H9 (cell line): ENCODE measurements around the gene IL13RA2. TPM values are rescaled to one million over a fixed set of nuclear protein-coding genes. Genes with fewer than 3 reads are reported as not detected.

Experiments used
- DNase-seq: peaks from one replicate; pipeline ENCODE4 v3.0.0-alpha.2; 2017
- H2AFZ ChIP-seq: one replicate; pipeline ENCODE4 v1.6.1; 2013; ENCODE audit warnings: mild to moderate bottlenecking, low read length, control low read depth, moderate library complexity
- H2AK5ac ChIP-seq: 2 replicates; pipeline ENCODE4 v1.6.1; 2013; ENCODE audit warnings: low read length, control low read depth, mixed read lengths; ENCODE audit not compliant: insufficient read length
- H2BK120ac ChIP-seq: one replicate; pipeline ENCODE4 v1.6.1; 2013; ENCODE audit warnings: low read depth, mild to moderate bottlenecking, low read length, control low read depth, inconsistent platforms; ENCODE audit not compliant: poor library complexity, severe bottlenecking
- H2BK12ac ChIP-seq: 2 replicates; pipeline ENCODE4 v1.6.1; 2013; ENCODE audit warnings: low read length, control low read depth, mixed read lengths, low read depth; ENCODE audit not compliant: insufficient read length
- H2BK15ac ChIP-seq: 2 replicates; pipeline ENCODE4 v1.6.1; 2013; ENCODE audit warnings: low read depth, low read length, control low read depth
- H2BK20ac ChIP-seq: one replicate; pipeline ENCODE4 v1.6.1; 2013; ENCODE audit warnings: low read depth, mild to moderate bottlenecking, low read length, control low read depth, inconsistent platforms; ENCODE audit not compliant: poor library complexity, severe bottlenecking
- H2BK5ac ChIP-seq: 2 replicates; pipeline ENCODE4 v1.6.1; 2013; ENCODE audit warnings: low read length, control low read depth, mixed read lengths; ENCODE audit not compliant: insufficient read length
- H3K14ac ChIP-seq: 2 replicates; pipeline ENCODE4 v1.6.1; 2013; ENCODE audit warnings: low read length, control low read depth; ENCODE audit not compliant: insufficient read depth
- H3K18ac ChIP-seq: 2 replicates; pipeline ENCODE4 v1.6.1; 2013; ENCODE audit warnings: low read depth, mild to moderate bottlenecking, mixed read lengths, low read length, control low read depth; ENCODE audit not compliant: insufficient read length
- H3K23ac ChIP-seq: 2 replicates; pipeline ENCODE4 v1.6.1; 2013; ENCODE audit warnings: low read length, control low read depth, mixed read lengths, low read depth; ENCODE audit not compliant: insufficient read length
- H3K23me2 ChIP-seq: 2 replicates; pipeline ENCODE4 v1.6.1; 2013; ENCODE audit warnings: low read depth, mild to moderate bottlenecking, mixed read lengths, low read length, control low read depth; ENCODE audit not compliant: insufficient read length, poor library complexity, severe bottlenecking
- H3K27ac ChIP-seq: 2 replicates; pipeline ENCODE4 v1.5.1; 2013; ENCODE audit warnings: low read length, control low read depth, mixed read lengths, low read depth; ENCODE audit not compliant: insufficient read length
- H3K27me3 ChIP-seq: 2 replicates; pipeline ENCODE4 v1.6.1; 2013; ENCODE audit warnings: low read length, control low read depth, inconsistent platforms; ENCODE audit not compliant: insufficient read depth
- H3K4ac ChIP-seq: 2 replicates; pipeline ENCODE4 v1.6.1; 2013; ENCODE audit warnings: low read depth, mild to moderate bottlenecking, control low read depth, inconsistent platforms, low read length, moderate library complexity
- H3K4me1 ChIP-seq: 2 replicates; pipeline ENCODE4 v1.6.1; 2013; ENCODE audit warnings: low read length, control low read depth, inconsistent platforms; ENCODE audit not compliant: insufficient read depth
- H3K4me2 ChIP-seq: 2 replicates; pipeline ENCODE4 v1.6.1; 2013; ENCODE audit warnings: low read length, control low read depth, mixed read lengths; ENCODE audit not compliant: insufficient read length, insufficient read depth
- H3K56ac ChIP-seq: 2 replicates; pipeline ENCODE4 v1.6.1; 2013; ENCODE audit warnings: low read depth, mild to moderate bottlenecking, mixed read lengths, low read length, control low read depth; ENCODE audit not compliant: insufficient read length
- H3K79me1 ChIP-seq: 2 replicates; pipeline ENCODE4 v1.6.1; 2013; ENCODE audit warnings: low read depth, mild to moderate bottlenecking, moderate library complexity, low read length, control low read depth, inconsistent platforms; ENCODE audit not compliant: insufficient read depth, poor library complexity, severe bottlenecking
- H3K79me2 ChIP-seq: 2 replicates; pipeline ENCODE4 v1.6.1; 2013; ENCODE audit warnings: low read length, control low read depth, inconsistent platforms; ENCODE audit not compliant: insufficient read depth
- H3K9ac ChIP-seq: 2 replicates; pipeline ENCODE4 v1.6.1; 2013; ENCODE audit warnings: low read length, control low read depth, mixed read lengths; ENCODE audit not compliant: insufficient read length; ENCODE audit errors: extremely low read depth
- H3K9me3 ChIP-seq: one replicate; pipeline ENCODE4 v1.6.1; 2013; ENCODE audit warnings: low read depth, low read length, inconsistent platforms; ENCODE audit not compliant: control insufficient read depth
- H3T11ph ChIP-seq: one replicate; pipeline ENCODE4 v1.6.1; 2013; ENCODE audit warnings: mild to moderate bottlenecking, low read length, control low read depth, inconsistent platforms
- H4K20me1 ChIP-seq: one replicate; pipeline ENCODE4 v1.6.1; 2013; ENCODE audit not compliant: control insufficient read depth, insufficient read length, insufficient read depth
- H4K5ac ChIP-seq: 2 replicates; pipeline ENCODE4 v1.6.1; 2013; ENCODE audit warnings: low read depth, mild to moderate bottlenecking, mixed read lengths, low read length, control low read depth; ENCODE audit not compliant: insufficient read length
- H4K8ac ChIP-seq: replicated peaks from 2 replicates; pipeline ENCODE4 v1.6.1; 2013; ENCODE audit warnings: low read length, control low read depth, mixed read lengths, low read depth; ENCODE audit not compliant: insufficient read length
- H4K91ac ChIP-seq: 2 replicates; pipeline ENCODE4 v1.6.1; 2013; ENCODE audit warnings: low read depth, mild to moderate bottlenecking, moderate library complexity, mixed read lengths, low read length, control low read depth; ENCODE audit not compliant: insufficient read length
- H3K27ac Mint-ChIP-seq, 3 experiments: 2 replicates in 2 of 3; 3 replicates in 1 of 3; pipeline ENCODE4 v1.8.0; 2020 to 2021; ENCODE audit warnings: mixed read lengths in 3 of 3, mild to moderate bottlenecking in 1 of 3, moderate library complexity in 1 of 3
- H3K27me3 Mint-ChIP-seq: 2 replicates; pipeline ENCODE4 v1.8.0; 2021; ENCODE audit warnings: low read depth, mild to moderate bottlenecking, moderate library complexity, mixed read lengths
- H3K36me3 Mint-ChIP-seq, 3 experiments: 2 replicates in 2 of 3; 3 replicates in 1 of 3; pipeline ENCODE4 v1.8.0; 2020 to 2021; ENCODE audit warnings: low read depth in 3 of 3, mixed read lengths in 3 of 3; ENCODE audit not compliant: insufficient read depth in 1 of 3
- H3K4me1 Mint-ChIP-seq, 2 experiments: 2 replicates each; pipeline ENCODE4 v1.8.0; 2020; ENCODE audit warnings: mixed read lengths in 2 of 2
- H3K4me3 Mint-ChIP-seq, 2 experiments: 2 replicates in 1 of 2; 3 replicates in 1 of 2; pipeline ENCODE4 v1.8.0; 2020 to 2021; ENCODE audit warnings: mild to moderate bottlenecking in 2 of 2, mixed read lengths in 2 of 2, moderate library complexity in 1 of 2
- H3K9me3 Mint-ChIP-seq, 2 experiments: 2 replicates in 1 of 2; 3 replicates in 1 of 2; pipeline ENCODE4 v1.8.0; 2020; ENCODE audit warnings: mild to moderate bottlenecking in 2 of 2, mixed read lengths in 2 of 2, moderate library complexity in 1 of 2
- total RNA-seq: library from RNA; stranded (reverse); gene quantifications from 2 replicates; pipeline ENCODE4 v1.2.1, GENCODE V29; 2021
- TF ChIP-seq, protein P1 (sequence below): fragments of 200-600 bp; sonication (generic); conservative IDR thresholded peaks from 3 replicates; pipeline ENCODE4 v1.8.0; 2021; ENCODE audit warnings: antibody characterized with exemption, mild to moderate bottlenecking

Gene IL13RA2
- total RNA-seq, 1 experiment from 2014 or later: not detected

DNA sequence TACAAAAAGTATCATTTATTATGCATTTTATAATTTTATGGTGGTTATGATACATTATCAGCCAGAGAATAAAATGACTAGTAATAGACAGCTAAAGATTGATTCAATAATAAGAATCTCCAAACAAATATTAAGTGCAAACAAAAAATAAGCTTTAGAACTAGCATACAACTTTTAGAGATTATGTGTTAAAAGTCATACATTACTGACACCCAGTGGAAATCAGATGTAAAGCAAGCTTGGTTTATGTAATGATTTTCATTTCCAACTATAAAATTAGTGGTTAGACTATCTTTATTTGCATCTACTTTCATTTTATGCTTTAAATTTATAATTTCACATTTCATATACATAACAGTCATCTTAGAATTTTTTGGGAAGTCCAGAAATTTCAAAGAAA, 57.7 kb downstream of the IL13RA2 start:
- Mint-ChIP-seq H3K9me3 (no peaks in the 10 kb centered on the region), H3K4me1 (peaks cover 7 to 12% of the 10 kb centered on the region in 2 experiments), H3K27me3 (peaks cover 2% of the 10 kb centered on the region; the same call in 1 of the 2 replicates), H3K27ac (no peak overlapping the region), H3K36me3 (no peaks in the 10 kb centered on the region), H3K4me3 (no peak overlapping the region)
- Histone ChIP-seq H3K14ac (no peak overlapping the region), H3K27me3 (no peaks in the 10 kb centered on the region), H2BK5ac (no peak overlapping the region), H3K56ac (no peak overlapping the region), H3K23me2 (no peaks in the 10 kb centered on the region), H3K79me1 (no peaks in the 10 kb centered on the region), H3K23ac (no peak overlapping the region), H3K9me3 (no peaks in the 10 kb centered on the region), H3K27ac (no peak overlapping the region), H3K4me2 (no peak overlapping the region), H4K5ac (no peak overlapping the region), H2AK5ac (no peak overlapping the region), H2BK15ac (no peak overlapping the region), H3K79me2 (no peaks in the 10 kb centered on the region), H4K20me1 (no peaks in the 10 kb centered on the region), H2BK20ac (no peak overlapping the region), H2BK12ac (no peak overlapping the region), H3K4me1 (no peaks in the 10 kb centered on the region; the same call in 1 of the 2 replicates), H2AFZ (no peak overlapping the region), H3K9ac (no peak overlapping the region), H4K8ac (no peak overlapping the region), H3T11ph (no peak overlapping the region), H3K4ac (no peak overlapping the region), H3K18ac (no peak overlapping the region), H4K91ac (no peak overlapping the region), H2BK120ac (no peak overlapping the region)
- no peak for DNase-seq
- TF ChIP-seq, protein P1, sequence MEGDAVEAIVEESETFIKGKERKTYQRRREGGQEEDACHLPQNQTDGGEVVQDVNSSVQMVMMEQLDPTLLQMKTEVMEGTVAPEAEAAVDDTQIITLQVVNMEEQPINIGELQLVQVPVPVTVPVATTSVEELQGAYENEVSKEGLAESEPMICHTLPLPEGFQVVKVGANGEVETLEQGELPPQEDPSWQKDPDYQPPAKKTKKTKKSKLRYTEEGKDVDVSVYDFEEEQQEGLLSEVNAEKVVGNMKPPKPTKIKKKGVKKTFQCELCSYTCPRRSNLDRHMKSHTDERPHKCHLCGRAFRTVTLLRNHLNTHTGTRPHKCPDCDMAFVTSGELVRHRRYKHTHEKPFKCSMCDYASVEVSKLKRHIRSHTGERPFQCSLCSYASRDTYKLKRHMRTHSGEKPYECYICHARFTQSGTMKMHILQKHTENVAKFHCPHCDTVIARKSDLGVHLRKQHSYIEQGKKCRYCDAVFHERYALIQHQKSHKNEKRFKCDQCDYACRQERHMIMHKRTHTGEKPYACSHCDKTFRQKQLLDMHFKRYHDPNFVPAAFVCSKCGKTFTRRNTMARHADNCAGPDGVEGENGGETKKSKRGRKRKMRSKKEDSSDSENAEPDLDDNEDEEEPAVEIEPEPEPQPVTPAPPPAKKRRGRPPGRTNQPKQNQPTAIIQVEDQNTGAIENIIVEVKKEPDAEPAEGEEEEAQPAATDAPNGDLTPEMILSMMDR: peak; percentile 82

Other genes with a start within 250 kb of the IL13RA2 start
- not detected in 2 replicates for gene RBMXL3, start 171.8 kb upstream of the IL13RA2 start, total RNA-seq
- gene LRCH2, start 216.5 kb upstream of the IL13RA2 start, total RNA-seq: 6.3 and 6.6 TPM in 2 replicates